Measurements from ENCODE around the gene XG.
"Not testable (repeated sequence)": the region's sequence is repeated elsewhere in the genome, so short reads cannot be mapped to it uniquely, and the experiment has no call there.

Gene XG

GRCh38 chrX:2781698-2782097 lies 29.9 kb downstream of the XG start:
- no peak for DNase-seq

GRCh38 chrX:2782171-2782570 lies 30.3 kb downstream of the XG start:
- DNase-seq, result no peak

DNA sequence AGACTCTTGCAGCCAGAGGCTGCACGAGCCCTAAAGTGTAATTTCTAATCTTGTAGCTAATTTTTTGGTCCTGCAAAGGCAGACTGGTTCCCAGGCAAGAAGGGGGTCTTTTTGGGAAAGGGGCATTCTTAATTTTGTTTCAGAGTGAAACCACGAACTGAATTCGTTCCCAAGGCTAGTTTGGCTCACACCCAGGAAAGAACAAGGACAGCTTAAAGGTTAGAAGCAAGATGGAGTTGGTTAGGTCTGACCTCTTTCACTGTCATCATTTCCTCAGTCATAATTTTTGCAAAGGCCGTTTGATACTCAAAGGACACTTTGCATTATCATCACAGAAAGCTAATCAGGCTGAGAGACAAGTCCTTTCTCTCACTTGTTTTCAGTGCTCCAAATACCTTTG lies 30.9 kb downstream of the XG start:
- no peak for DNase-seq

GRCh38 chrX:2784026-2784425 lies 32.2 kb downstream of the XG start:
- DNase-seq, result no peak

DNA sequence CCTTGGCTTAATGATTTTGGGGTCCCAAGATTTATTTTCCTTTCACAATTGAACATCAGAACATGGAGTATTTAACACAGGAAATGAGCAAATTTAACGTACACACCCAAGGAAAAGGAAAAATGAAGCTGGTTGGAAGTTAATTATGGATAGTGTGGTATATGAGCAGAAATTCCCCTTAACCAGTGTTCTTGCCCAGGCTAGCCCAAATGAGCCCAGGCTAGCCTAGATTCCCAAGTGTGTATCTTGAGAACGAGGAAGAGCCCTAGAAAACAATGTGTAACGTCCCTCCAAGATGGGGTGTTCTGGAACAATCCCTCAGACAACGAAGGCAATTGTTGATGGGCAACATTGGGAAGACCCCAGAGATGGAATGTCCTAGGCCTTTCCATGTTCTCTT lies 33.7 kb downstream of the XG start:
- no peak for DNase-seq

DNA sequence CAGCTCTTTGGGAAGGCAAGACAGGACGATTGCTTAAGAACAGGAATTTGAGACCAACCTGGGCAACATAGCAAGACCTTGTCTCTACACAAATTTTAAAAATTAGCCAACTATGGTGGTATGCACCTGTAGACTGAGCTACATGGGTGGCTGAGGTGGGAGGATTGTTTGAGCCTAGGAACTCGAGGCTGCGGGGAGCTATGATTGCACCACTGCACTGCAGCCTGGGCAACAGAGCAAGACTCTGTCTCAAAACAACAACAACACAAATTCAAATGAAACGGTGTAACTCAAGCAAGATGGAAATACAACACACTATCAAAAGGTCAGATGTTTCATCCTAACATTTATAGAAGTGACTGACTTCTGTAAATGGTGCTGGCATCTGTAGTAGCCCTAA lies 37.1 kb downstream of the XG start:
- DNase-seq, result no peak

DNA sequence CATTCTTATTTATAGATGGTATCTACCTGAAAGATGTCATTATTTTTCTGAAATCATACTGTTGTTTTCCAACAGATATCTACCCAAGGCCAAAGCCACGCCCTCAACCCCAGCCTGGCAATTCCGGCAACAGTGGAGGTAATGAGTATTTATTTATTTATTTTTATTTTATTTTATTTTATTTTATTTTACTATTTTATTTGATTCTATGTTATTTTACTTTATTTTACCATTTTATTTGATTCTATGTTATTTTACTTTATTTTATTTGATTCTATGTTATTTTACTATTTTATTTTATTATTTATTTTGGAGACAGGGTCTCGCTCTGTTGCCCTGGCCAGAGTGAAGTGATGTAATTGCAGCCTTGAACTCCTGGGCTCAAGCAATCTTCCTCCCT lies 37.7 kb downstream of the XG start:
- no peak for DNase-seq

GRCh38 chrX:2793752-2794151 lies 41.9 kb downstream of the XG start:
- DNase-seq, result no peak

GRCh38 chrX:2794336-2794735 lies 42.5 kb downstream of the XG start:
- no peak for DNase-seq

DNA sequence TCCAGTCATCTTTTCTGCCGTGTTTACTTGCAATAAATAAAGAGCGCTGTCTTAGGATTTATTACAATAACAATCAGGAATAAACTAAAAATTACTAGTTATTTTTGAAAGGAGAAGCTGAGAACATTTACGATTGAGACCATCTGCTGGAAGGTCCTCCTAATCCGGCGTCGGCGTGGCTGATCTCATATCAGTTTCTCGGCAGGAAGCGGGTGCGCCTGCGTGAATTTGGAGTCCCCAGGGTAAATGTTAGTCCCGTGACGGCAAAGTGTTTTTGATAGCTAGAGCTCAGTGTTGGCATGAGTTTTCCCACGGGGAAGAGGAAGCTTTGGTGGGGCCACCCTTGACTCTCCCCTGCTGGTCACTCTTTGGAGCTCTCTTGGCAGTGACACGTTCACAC lies 45.0 kb downstream of the XG start:
- not testable (repeated sequence) for DNase-seq

- DNase-seq, result no peak
Observed at GRCh38 chrX:2799369-2799768, 47.5 kb downstream of the XG start.

- DNase-seq, result not testable (repeated sequence)
Observed at GRCh38 chrX:2799980-2800379, 48.1 kb downstream of the XG start.

DNA sequence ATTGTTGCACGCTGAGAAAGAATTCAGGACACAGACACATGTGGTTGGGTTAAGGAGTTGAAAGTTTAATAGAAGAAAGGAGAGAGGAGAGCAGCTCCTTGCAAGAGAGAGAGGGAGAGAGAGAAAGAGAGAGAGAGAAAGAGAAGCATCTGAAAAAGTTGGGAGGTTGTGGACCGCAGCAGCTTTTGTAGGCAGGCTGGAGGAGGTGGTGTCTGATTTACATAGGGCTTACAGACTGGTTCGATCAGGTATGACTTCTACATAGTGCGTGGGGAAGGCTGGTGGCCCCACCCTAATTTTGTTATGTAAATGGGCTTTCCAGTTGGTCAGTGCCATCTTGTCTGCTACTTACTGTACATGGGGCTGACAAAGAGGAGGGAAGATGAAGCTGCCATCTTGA lies 49.4 kb downstream of the XG start:
- DNase-seq, result no peak

- not testable (repeated sequence) for DNase-seq
Observed at GRCh38 chrX:2802376-2803090, 50.7 kb downstream of the XG start.

- not testable (repeated sequence) for DNase-seq
Observed at GRCh38 chrX:2803486-2803885, 51.6 kb downstream of the XG start.

DNA sequence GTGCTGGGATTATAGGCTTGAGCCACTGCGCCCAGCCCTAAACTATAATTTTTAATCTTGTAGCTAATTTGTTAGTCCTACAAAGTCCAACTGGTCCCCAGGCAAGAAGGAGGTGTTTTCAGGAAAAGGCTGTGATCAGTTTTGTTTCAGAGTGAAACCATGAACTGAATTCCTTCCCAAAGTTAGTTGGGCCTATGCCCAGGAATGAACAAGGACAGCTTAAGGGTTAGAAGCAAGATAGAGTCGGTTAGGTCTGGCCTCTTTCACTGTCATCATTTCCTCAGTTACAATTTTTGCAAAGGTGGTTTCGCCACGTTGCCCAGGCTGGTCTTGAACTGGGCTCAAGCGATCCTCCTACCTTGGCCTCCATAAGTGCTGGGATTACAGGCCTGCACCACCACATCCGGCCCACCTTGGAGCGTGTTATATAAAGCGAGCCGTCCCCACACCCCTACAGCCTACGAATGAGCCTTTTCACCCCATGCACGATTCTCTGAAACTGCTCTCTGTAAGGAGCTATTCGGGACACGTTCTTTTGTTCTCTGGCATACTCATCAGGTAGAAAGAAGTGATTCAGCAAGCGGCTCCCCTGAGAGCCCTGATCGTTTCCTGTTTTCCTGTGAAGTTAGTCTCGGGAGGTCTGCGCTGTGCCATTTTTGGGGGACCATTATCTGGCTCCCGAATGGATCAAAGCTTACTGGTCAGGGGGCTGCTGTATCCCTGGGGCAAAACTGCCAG lies 52.4 kb downstream of the XG start:
- not testable (repeated sequence) for DNase-seq

GRCh38 chrX:2804858-2805257 lies 53.0 kb downstream of the XG start:
- DNase-seq, result peak; percentile 58

DNA sequence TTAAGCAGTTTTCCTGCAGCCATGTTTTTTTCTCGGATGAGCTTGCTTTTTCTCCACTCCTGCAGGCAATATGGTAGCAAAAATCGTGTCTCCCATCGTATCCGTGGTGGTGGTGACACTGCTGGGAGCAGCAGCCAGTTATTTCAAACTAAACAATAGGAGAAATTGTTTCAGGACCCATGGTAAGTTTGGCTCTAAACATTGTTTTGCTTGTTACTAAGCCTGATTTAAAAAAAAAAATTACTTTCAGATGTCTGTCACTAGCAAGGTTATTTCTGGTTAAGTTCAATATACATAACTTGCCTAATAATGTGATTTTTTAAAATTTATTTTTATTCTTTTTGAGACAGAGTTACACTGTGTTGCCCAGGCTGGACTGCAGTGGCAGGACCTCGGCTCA lies 59.4 kb downstream of the XG start:
- no peak for DNase-seq

DNA sequence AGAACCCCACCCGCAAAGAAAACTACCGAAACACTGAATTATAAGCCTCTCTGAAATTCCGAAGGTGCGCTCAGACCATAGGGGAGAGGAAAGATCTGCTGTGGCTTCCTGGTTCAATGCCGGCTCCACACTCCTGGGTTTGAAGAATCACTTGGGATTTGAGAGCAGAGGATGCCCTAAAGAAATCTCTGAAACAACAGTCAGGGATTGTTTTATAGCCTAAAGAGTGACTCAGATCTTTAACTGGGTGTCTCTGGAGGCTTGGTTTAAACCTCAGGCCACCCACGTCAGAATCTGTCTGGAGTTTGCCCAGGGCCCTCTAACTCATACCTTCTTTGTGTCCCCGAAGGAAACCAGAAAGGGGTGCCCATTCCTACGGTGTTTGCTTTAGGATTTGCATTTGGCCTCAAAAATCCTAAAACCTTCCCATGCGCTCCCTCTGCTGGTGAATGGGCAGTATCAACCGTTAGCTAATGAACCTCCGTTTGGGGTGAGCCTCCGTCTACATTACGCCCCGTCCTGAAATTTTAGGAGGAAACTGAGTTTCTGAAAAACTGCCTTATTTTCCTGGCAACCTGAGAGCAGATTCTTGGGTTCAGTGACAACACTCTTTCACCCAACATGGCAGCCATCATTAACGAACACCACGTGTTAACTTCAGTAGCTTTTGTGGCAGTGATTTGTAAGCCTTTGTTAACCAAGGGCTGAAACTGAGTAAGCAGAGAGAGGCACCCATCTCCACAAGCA lies 60.5 kb downstream of the XG start:
- peak; percentile 45 for DNase-seq

DNA sequence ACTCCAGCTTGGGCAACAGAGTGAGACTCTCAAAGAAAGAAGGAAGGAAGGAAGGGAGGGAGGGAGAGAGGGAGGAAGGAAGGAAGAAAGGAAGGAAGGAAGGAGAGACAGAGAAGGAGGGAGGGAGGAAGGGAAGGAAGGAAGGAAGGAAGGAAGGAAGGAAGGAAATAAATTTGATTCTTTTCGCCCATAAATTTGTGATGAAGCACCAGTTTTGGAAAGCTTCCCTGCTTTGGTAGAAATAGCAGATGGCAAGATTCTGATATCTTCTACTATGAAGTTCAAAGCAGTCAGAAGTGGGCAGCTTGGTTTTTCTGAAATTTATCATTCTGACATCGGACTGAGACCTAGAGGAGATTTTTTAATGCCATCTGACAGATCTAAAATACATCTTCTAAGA lies 65.2 kb downstream of the XG start:
- no peak for DNase-seq

DNA sequence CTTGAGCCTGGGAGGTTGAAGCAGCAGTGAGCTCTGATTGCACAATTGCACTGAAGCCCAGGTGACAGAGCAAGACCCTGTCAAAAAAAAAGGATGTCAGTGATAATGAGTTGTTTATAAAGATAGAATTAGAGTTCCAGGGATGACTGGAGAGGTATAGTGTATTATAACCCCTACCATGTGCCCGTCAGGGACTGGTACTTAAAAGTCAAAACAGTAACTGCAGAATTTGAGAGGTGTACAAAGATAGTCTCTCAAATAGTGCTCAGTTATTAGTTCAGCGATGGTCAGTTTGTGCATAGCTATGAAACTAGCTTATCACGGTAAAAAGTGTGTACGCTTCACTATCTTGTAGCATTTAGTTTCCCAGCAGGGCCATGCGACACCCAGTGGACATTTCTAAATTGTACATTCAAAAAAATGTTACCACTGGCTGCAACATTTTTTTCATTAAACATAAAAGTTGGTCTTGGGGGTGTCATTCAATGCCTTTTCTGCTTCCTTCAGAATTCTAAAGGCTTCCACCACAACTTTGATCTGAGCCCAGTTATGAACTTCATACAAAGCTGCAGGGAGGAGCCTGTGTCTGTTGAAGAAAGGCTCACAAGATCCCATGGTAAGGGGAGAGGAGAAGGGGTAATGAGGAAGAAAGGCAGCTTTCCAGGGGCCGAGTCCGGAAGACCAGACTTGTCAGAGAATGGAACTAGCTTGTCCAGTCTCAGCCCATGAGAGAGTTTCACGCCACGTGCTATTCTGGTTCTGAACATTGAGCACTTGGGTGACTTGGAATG lies 67.7 kb downstream of the XG start:
- DNase-seq, result no peak

- no peak for DNase-seq
Observed at GRCh38 chrX:2820136-2820771, 68.4 kb downstream of the XG start.

Data from femur (tissue), 1 donor.